HCT116 (cell line): ENCODE data around the gene CHST3. TPM values are rescaled to one million over a fixed set of nuclear protein-coding genes. Genes with fewer than 3 reads are reported as not detected.

Experiments
- ATAC-seq: fragments of 200-7000 bp; cut with Tn5 transposase; 2 replicates; pipeline ENCODE4 v1.9.1; 2020; ENCODE audit warnings: mild to moderate bottlenecking, moderate library complexity
- BruUV-seq: library from RNA; stranded (reverse); fragments of 400-500 nt; replicated peaks from 2 replicates; lab custom pipeline; 2021; lab: Mats Ljungman, UMichigan
- CTCF ChIA-PET: fragments of 300-600 bp; sonication (Branson Sonifier 250); formaldehyde crosslinking; loops from one replicate; lab custom pipeline; 2021; ENCODE audit warnings: antibody characterized with exemption; lab: Charles Lee
- POLR2A ChIA-PET: fragments of 300-600, 350-600 bp; sonication (Branson Sonifier 250); formaldehyde crosslinking; loops from one replicate; lab custom pipeline; 2021; ENCODE audit warnings: antibody characterized with exemption; lab: Charles Lee
- RAD21 ChIA-PET, 2 experiments: fragments of 300-600 bp; sonication (Branson Sonifier 250); formaldehyde crosslinking; loops; one replicate each; lab custom pipeline; 2023; ENCODE audit warnings: low total read pairs in 2 of 2; ENCODE audit not compliant: uncharacterized antibody in 2 of 2, unreplicated experiment in 2 of 2, low non-redundant PET in 1 of 2; lab: Charles Lee
- DNase-seq: peaks from one replicate; pipeline ENCODE4 v3.0.0-alpha.2; 2010; ENCODE audit warnings: low read depth, low spot score
- H2AFZ ChIP-seq: fragments of 200-600 bp; shearing (Covaris generic), sonication (generic); 2 replicates; pipeline ENCODE4 v1.6.1; 2017; ENCODE audit warnings: low read depth, mixed run types, mixed read lengths, antibody characterized with exemption, low read length; ENCODE audit not compliant: poor library complexity, severe bottlenecking
- H3K27ac ChIP-seq: 2 replicates; pipeline ENCODE4 v1.5.1; 2012; ENCODE audit warnings: low read depth, low read length
- H3K27me3 ChIP-seq: fragments of 200-600 bp; sonication (generic); 2 replicates; pipeline ENCODE4 v1.6.1; 2016; ENCODE audit warnings: mixed run types, low read length, mixed read lengths; ENCODE audit not compliant: insufficient read depth
- H3K36me3 ChIP-seq, 2 experiments: fragments of 200-500 bp in 1 of 2; fragments of 200-600 bp in 1 of 2; sonication (Bioruptor generic) in 1 of 2; sonication (generic) in 1 of 2; 2 replicates each; pipeline versions ENCODE4 v1.5.1 to v1.6.1; 2014 to 2016; ENCODE audit warnings: low read length in 2 of 2, inconsistent platforms in 1 of 2, mixed read lengths in 1 of 2, mixed run types in 1 of 2; ENCODE audit not compliant: insufficient read depth in 2 of 2, control insufficient read depth in 1 of 2
- H3K4me1 ChIP-seq, 2 experiments: fragments of 200-600 bp in 1 of 2; sonication (generic) in 1 of 2; 2 replicates each; pipeline versions ENCODE4 v1.5.1 to v1.6.1; 2012 to 2017; ENCODE audit warnings: low read length in 2 of 2, inconsistent platforms in 1 of 2, mild to moderate bottlenecking in 1 of 2, mixed read lengths in 1 of 2, mixed run types in 1 of 2, moderate library complexity in 1 of 2; ENCODE audit not compliant: insufficient read depth in 2 of 2, control insufficient read depth in 1 of 2
- H3K4me2 ChIP-seq: fragments of 200-600 bp; sonication (generic); 2 replicates; pipeline ENCODE4 v1.6.1; 2017; ENCODE audit warnings: mixed run types, low read length, mixed read lengths
- H3K4me3 ChIP-seq, 2 experiments: fragments of 200-600 bp in 1 of 2; sonication (generic) in 1 of 2; replicated peaks in 1 of 2; 2 replicates each; pipeline ENCODE4 v1.5.1; 2011 to 2016; ENCODE audit warnings: low read length in 2 of 2, control low read depth in 1 of 2, low read depth in 1 of 2, mild to moderate bottlenecking in 1 of 2, mixed read lengths in 1 of 2, mixed run types in 1 of 2
- H3K79me2 ChIP-seq: fragments of 200-600 bp; sonication (generic); 2 replicates; pipeline ENCODE4 v1.6.1; 2017; ENCODE audit warnings: mild to moderate bottlenecking, mixed run types, low read length, moderate library complexity, mixed read lengths; ENCODE audit not compliant: insufficient read depth
- H3K9ac ChIP-seq: fragments of 200-600 bp; sonication (generic); 2 replicates; pipeline ENCODE4 v1.6.1; 2016; ENCODE audit warnings: low read length, mixed read lengths
- H3K9me2 ChIP-seq: fragments of 200-600 bp; sonication (generic), shearing (Covaris generic); 2 replicates; pipeline ENCODE4 v1.6.1; 2017; ENCODE audit warnings: mixed run types, mild to moderate bottlenecking, moderate library complexity; ENCODE audit not compliant: insufficient read depth
- H3K9me3 ChIP-seq, 2 experiments: fragments of 200-500 bp in 1 of 2; fragments of 200-600 bp in 1 of 2; sonication (Bioruptor generic) in 1 of 2; sonication (generic) in 1 of 2; 2 replicates each; pipeline ENCODE4 v1.6.1; 2014 to 2017; ENCODE audit warnings: low read length in 2 of 2, mixed read lengths in 2 of 2, inconsistent platforms in 1 of 2, low read depth in 1 of 2, mild to moderate bottlenecking in 1 of 2, mixed run types in 1 of 2, moderate library complexity in 1 of 2; ENCODE audit not compliant: control insufficient read depth in 1 of 2, insufficient read depth in 1 of 2
- H4K20me1 ChIP-seq: fragments of 200-600 bp; sonication (generic), shearing (Covaris generic); 2 replicates; pipeline ENCODE4 v1.6.1; 2017; ENCODE audit warnings: mixed run types, mild to moderate bottlenecking, moderate library complexity; ENCODE audit not compliant: insufficient read depth
- EGR1 ChIP-seq: IDR thresholded peaks from 2 replicates; pipeline ENCODE4 v1.6.1; 2012; ENCODE audit warnings: low read depth
- ELF1 ChIP-seq: IDR thresholded peaks from 2 replicates; pipeline ENCODE4 v1.6.1; 2012; ENCODE audit warnings: low read depth, borderline replicate concordance
- EZH2 ChIP-seq: fragments of 200-600 bp; sonication (generic); IDR thresholded peaks from 2 replicates; pipeline ENCODE4 v1.6.1; 2017; ENCODE audit warnings: antibody characterized with exemption, mixed run types
- FOSL1 ChIP-seq: IDR thresholded peaks from 2 replicates; pipeline ENCODE4 v1.6.1; 2012; ENCODE audit warnings: low read depth
- JUND ChIP-seq: IDR thresholded peaks from 2 replicates; pipeline ENCODE4 v1.6.1; 2012
- POLR2A ChIP-seq: IDR thresholded peaks from 2 replicates; pipeline ENCODE4 v1.7.0; 2011; ENCODE audit warnings: borderline replicate concordance; ENCODE audit not compliant: insufficient read depth, insufficient read length; ENCODE audit errors: extremely low read depth
- POLR2AphosphoS5 ChIP-seq: IDR thresholded peaks from 2 replicates; pipeline ENCODE4 v1.6.1; 2011; ENCODE audit warnings: mild to moderate bottlenecking, low read depth, low read length, moderate library complexity
- RAD21 ChIP-seq: IDR thresholded peaks from 2 replicates; pipeline ENCODE4 v1.6.1; 2012; ENCODE audit warnings: low read depth, mild to moderate bottlenecking
- SIN3A ChIP-seq: IDR thresholded peaks from 2 replicates; pipeline ENCODE4 v1.6.1; 2012; ENCODE audit warnings: low read depth
- SP1 ChIP-seq: IDR thresholded peaks from 2 replicates; pipeline ENCODE4 v1.6.1; 2012; ENCODE audit warnings: low read depth
- TCF7L2 ChIP-seq: IDR thresholded peaks from 2 replicates; pipeline ENCODE4 v1.7.0; 2011; ENCODE audit warnings: borderline replicate concordance, inconsistent platforms; ENCODE audit not compliant: insufficient read depth, insufficient read length; ENCODE audit errors: extremely low read depth
- YY1 ChIP-seq: IDR thresholded peaks from 2 replicates; pipeline ENCODE4 v1.6.1; 2011; ENCODE audit warnings: low read length, low read depth, moderate library complexity, mild to moderate bottlenecking; ENCODE audit not compliant: insufficient replicate concordance; ENCODE audit errors: extremely low read depth
- ZFX ChIP-seq: fragments of 450-650 bp; IDR thresholded peaks from 2 replicates; pipeline ENCODE4 v1.6.1; 2017
- ZNF274 ChIP-seq: fragments of 200-500 bp; sonication (Bioruptor generic); IDR thresholded peaks from 2 replicates; pipeline ENCODE4 v1.6.1; 2014; ENCODE audit warnings: mild to moderate bottlenecking, low read depth, low read length, inconsistent platforms
- intact Hi-C: fragments of 100-400 bp; cut with micrococcal nuclease; formaldehyde crosslinking; loops from 2 replicates; pipeline ENCODE4 v1.10.0; 2022
- total RNA-seq: library from RNA; stranded (reverse); gene quantifications from one replicate; pipeline ENCODE4 v1.2.1, GENCODE V29; 2021; ENCODE audit not compliant: unreplicated experiment
- TF ChIP-seq, protein P1 (sequence below): IDR thresholded peaks from 2 replicates; pipeline ENCODE4 v1.6.1; 2012
- TF ChIP-seq, protein P2 (sequence below): IDR thresholded peaks from 2 replicates; pipeline ENCODE4 v1.6.1; 2012; ENCODE audit warnings: low read depth
- TF ChIP-seq, protein P3 (sequence below), 3 experiments: fragments of 200-600 bp in 1 of 3; sonication (generic) in 1 of 3; IDR thresholded peaks in 2 of 3; conservative IDR thresholded peaks in 1 of 3; 2 replicates each; pipeline ENCODE4 v1.5.1; 2012 to 2017; ENCODE audit warnings: low read depth in 2 of 3, low read length in 2 of 3, antibody characterized with exemption in 1 of 3, borderline replicate concordance in 1 of 3, control low read depth in 1 of 3, mild to moderate bottlenecking in 1 of 3, mixed read lengths in 1 of 3, mixed run types in 1 of 3, moderate library complexity in 1 of 3; ENCODE audit not compliant: insufficient read depth in 1 of 3
- TF ChIP-seq, protein P4 (sequence below): IDR thresholded peaks from 2 replicates; pipeline ENCODE4 v1.6.1; 2012
- TF ChIP-seq, protein P5 (sequence below): IDR thresholded peaks from 2 replicates; pipeline ENCODE4 v1.6.1; 2011; ENCODE audit warnings: mild to moderate bottlenecking, low read length, moderate library complexity; ENCODE audit not compliant: insufficient replicate concordance; ENCODE audit errors: extremely low read depth

CHST3 gene
- total RNA-seq, 1 experiment from 2014 or later: 10.6 TPM

DNA sequence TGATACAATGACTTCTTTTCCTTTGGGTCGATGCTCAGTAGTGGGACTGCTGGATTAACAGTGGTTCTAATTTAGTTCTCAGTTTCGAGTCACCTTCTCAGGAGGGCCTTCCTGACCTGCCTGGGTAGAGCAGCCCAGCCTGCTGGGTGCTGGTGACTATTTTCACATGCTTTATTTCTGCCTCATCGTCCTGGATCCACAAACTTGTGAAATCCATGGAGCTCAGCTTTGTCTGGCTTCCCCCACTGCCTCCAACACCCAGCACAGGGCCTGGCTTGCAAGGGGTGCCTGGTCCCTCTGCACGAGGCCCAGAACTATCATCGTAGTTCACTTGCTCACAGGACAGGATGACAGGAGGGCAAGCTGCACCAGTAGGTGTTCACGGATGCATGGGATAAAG lies 77.3 kb downstream of the CHST3 start:
- no peak for DNase-seq
- Histone ChIP-seq H3K27ac (no peak overlapping the region), H3K4me1 (peaks cover 0 to 13% of the 10 kb centered on the region in 2 experiments; a peak in 2 of 4 replicates), H4K20me1 (no peaks in the 10 kb centered on the region), H3K9me3 (no peaks in the 10 kb centered on the region), H3K79me2 (no peaks in the 10 kb centered on the region), H3K4me3 (no peak overlapping the region), H3K9me2 (no peaks in the 10 kb centered on the region), H3K9ac (no peak overlapping the region), H3K4me2 (no peak overlapping the region), H2AFZ (no peak overlapping the region), H3K27me3 (no peaks in the 10 kb centered on the region), H3K36me3 (no peaks in the 10 kb centered on the region)
- CTCF ChIA-PET: no interaction called here
- TF ChIP-seq ZNF274 (no peak), POLR2A (no peak), SP1 (no peak), RAD21 (no peak), TCF7L2 (no peak), ZFX (no peak), EZH2 (no peak), POLR2AphosphoS5 (no peak), JUND (no peak), YY1 (no peak), SIN3A (no peak), FOSL1 (no peak), ELF1 (no peak), EGR1 (no peak)
- TF ChIP-seq, protein P1, sequence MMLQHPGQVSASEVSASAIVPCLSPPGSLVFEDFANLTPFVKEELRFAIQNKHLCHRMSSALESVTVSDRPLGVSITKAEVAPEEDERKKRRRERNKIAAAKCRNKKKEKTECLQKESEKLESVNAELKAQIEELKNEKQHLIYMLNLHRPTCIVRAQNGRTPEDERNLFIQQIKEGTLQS: no peak
- TF ChIP-seq, protein P2, sequence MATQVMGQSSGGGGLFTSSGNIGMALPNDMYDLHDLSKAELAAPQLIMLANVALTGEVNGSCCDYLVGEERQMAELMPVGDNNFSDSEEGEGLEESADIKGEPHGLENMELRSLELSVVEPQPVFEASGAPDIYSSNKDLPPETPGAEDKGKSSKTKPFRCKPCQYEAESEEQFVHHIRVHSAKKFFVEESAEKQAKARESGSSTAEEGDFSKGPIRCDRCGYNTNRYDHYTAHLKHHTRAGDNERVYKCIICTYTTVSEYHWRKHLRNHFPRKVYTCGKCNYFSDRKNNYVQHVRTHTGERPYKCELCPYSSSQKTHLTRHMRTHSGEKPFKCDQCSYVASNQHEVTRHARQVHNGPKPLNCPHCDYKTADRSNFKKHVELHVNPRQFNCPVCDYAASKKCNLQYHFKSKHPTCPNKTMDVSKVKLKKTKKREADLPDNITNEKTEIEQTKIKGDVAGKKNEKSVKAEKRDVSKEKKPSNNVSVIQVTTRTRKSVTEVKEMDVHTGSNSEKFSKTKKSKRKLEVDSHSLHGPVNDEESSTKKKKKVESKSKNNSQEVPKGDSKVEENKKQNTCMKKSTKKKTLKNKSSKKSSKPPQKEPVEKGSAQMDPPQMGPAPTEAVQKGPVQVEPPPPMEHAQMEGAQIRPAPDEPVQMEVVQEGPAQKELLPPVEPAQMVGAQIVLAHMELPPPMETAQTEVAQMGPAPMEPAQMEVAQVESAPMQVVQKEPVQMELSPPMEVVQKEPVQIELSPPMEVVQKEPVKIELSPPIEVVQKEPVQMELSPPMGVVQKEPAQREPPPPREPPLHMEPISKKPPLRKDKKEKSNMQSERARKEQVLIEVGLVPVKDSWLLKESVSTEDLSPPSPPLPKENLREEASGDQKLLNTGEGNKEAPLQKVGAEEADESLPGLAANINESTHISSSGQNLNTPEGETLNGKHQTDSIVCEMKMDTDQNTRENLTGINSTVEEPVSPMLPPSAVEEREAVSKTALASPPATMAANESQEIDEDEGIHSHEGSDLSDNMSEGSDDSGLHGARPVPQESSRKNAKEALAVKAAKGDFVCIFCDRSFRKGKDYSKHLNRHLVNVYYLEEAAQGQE: no peak
- TF ChIP-seq, protein P3, sequence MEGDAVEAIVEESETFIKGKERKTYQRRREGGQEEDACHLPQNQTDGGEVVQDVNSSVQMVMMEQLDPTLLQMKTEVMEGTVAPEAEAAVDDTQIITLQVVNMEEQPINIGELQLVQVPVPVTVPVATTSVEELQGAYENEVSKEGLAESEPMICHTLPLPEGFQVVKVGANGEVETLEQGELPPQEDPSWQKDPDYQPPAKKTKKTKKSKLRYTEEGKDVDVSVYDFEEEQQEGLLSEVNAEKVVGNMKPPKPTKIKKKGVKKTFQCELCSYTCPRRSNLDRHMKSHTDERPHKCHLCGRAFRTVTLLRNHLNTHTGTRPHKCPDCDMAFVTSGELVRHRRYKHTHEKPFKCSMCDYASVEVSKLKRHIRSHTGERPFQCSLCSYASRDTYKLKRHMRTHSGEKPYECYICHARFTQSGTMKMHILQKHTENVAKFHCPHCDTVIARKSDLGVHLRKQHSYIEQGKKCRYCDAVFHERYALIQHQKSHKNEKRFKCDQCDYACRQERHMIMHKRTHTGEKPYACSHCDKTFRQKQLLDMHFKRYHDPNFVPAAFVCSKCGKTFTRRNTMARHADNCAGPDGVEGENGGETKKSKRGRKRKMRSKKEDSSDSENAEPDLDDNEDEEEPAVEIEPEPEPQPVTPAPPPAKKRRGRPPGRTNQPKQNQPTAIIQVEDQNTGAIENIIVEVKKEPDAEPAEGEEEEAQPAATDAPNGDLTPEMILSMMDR (IDR thresholded peaks at IDR 0.05 in 2 of 3, conservative IDR thresholded peaks at IDR 0.05 in 1 of 3; ENCODE audit: borderline replicate concordance in 1 of 3, insufficient read depth in 1 of 3, low read depth in 2 of 3, low read length in 2 of 3): no peak
- TF ChIP-seq, protein P4, sequence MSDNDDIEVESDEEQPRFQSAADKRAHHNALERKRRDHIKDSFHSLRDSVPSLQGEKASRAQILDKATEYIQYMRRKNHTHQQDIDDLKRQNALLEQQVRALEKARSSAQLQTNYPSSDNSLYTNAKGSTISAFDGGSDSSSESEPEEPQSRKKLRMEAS: no peak
- TF ChIP-seq, protein P5, sequence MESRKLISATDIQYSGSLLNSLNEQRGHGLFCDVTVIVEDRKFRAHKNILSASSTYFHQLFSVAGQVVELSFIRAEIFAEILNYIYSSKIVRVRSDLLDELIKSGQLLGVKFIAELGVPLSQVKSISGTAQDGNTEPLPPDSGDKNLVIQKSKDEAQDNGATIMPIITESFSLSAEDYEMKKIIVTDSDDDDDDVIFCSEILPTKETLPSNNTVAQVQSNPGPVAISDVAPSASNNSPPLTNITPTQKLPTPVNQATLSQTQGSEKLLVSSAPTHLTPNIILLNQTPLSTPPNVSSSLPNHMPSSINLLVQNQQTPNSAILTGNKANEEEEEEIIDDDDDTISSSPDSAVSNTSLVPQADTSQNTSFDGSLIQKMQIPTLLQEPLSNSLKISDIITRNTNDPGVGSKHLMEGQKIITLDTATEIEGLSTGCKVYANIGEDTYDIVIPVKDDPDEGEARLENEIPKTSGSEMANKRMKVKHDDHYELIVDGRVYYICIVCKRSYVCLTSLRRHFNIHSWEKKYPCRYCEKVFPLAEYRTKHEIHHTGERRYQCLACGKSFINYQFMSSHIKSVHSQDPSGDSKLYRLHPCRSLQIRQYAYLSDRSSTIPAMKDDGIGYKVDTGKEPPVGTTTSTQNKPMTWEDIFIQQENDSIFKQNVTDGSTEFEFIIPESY: no peak
- intact Hi-C loops: no loop called here
- no TSS peak for BruUV-seq
- ATAC-seq: no peak
- POLR2A ChIA-PET: no interaction called here
- RAD21 ChIA-PET: no interaction called here
